HTR-8/SVneo (cell line): ENCODE results near the gene BCOR.

Experiments used
- DNase-seq: peaks from one replicate; pipeline ENCODE4 v3.0.0; 2011; ENCODE audit warnings: low spot score, mixed read lengths; ENCODE audit not compliant: insufficient read length
- FAIRE-seq: peaks from 2 replicates; lab custom pipeline; 2011; peaks lifted over from hg19 to GRCh38; lab: Jason Lieb, UNC

BCOR gene

DNA sequence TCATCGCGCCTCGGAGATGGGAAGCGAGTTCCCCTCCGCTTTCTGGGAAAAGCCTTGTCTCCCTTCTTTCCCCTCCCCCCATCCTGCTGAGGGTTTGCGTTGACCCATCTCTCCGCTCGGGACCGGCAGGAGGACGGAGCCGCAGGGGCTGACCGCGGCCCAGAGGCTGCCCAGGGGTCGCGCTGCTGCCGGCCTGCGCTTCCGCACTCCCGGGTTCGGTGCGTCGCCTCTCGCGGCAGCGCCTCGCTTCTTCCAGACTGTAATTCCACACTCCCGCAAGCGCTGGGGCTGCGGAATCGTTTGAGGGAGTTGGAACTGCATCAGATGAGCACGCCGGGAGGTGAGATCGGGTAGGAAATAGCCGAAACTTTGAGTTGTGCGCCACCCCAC, 88.3 kb downstream of the BCOR start:
- FAIRE-seq (no peak), DNase-seq (no peak)

DNA sequence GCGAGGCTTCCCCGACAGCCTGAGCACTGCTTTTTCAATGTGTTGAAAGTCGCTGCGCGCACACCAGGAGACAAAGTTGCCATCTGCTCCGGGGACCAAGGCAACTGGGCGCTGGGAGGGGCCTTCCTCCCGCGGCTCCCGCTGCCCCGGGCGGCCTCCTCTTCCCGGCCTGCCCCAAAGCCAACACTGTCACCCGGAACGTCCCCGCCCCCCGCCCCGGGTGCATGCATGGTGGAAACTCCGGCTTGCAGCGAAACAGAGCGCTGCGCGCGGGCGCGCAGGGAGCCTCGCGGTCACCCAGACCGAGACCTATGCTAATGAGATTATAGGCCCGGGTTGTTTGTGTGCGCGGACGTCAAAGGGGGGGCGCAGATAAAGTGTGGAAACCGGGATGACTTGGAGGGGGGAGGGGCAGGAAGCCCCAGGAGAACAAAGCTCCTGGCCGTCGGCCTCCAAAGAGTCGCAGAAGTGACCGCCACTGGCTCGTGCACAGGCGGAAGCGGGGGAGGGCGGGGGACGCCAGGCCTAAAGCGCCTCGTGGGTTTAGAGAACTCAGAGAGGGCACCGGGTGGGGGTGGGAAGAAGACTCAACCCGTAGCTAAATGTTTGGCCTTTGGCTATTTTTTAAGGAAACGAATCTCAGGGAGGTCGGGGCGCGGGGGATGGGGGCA, 88.8 kb downstream of the BCOR start:
- no peak for DNase-seq
- no peak for FAIRE-seq

DNA sequence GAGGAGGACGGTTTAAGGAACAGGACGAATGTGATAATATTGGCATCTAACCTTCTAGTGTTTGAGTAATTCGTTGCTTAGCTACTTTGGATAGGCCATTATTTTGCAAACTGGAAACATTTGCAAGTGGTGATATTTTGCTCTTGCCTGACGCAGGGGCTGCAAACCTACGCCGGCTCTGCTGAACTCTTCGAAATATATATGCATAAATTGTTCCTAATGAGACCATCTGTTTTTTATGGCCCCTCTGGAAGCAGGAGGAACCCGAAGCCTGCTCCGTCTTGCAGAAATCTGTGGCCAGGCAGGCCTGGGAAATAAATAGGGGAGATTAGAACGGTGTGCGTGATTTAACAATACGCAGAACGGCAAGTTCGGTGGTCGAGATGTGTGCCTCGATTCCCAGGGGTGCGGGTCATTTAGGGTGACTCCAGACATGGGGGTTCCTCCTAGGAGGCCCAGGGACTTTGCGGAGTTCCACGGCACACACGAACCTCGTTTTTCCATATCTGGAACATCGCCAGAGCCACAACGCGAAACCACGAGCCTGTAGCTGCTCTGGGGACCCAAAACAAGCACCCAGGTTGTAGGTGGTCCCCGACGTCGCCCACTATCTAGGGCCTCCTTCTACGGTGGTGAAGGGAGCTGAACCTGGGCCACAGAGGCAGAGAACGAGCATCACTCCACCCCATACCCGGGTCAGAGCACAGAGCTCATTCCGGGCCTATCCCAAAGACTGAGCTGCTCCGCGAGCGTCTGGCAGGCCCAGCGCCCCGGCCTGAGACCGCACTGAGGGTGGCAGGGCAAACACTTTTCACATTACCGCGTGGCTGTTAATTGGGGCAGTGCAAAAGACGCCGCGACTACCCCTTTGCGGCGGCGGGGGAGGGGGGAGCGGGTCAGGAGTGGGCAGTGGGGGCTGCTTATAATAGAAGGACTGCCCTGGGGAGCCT, 89.7 kb downstream of the BCOR start:
- DNase-seq = no peak
- no peak for FAIRE-seq

DNA sequence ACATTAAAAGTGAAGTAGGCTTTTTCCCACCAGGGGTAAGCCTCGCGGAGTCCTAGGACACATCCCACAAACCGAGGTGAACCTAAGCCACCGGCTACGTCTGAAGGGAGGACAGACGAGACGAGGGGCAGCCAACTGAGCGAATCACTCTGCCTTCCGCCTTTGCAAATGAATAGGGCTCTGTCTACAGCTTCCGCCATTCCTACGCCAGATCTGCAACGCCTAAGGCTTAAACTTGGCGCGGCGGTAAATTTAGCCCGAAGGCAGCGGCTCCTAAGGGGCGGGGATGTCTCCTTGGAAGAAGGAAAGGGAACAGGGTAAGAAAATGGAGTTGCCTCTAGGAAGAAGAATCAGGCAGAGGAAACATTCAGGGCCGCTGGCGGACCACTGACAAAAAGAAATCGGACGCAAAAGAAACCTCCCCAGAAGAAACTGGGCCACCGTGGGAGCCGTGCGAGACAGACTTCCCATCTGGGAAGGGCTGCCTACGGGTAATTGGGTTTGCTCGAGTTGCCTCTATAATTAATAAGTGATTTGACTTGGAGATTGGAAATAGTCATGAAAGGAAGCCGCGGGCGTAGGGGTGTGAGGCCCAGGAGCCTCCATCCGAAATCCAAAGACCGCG, 90.5 kb downstream of the BCOR start:
- DNase-seq (no peak), FAIRE-seq (no peak)

DNA sequence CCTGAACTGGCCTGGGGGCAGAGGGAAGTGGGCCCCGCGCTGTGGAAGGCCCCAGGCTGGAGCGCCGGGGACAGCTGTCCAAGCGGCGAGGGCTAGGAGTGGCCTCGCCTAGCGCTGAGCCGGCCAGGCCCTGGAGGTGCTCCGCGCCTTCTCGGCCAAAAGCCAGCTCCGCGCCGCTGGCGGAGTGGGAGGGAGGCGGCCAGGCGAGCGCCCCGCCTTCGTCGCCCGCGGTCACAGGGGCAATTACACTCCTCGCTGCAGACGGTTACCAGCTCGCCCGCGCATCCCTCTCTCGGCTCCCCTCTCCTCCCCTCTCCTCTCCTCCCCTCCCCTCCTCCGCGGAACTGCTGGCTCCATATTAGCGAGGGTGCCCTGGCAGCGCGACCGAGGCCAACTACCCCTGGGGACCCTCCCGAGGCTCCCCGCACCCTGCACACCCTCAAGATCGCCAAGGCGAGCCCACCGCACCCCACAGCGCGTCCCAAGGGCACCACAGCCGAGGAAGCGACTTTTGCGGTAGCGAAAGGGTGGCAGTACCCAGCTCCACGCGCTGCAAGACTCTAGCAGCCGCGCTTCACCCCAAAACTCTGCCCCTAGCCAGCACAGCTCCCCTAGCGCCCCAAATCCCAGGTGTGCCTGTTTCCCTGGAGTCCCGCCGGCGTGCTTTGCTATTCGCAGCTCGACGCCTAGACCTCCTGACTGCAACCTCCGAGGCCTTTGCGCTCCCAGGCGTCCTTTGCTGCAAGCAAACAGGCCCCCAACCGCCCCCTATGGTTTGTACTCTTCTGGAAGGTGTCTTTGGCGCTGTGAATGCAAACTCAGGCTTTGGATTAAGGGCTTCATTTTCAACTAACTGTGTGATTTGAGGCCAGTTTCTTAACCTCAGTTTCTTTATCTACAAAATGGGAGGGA, 91.4 kb downstream of the BCOR start:
- no peak for FAIRE-seq
- DNase-seq = no peak

DNA sequence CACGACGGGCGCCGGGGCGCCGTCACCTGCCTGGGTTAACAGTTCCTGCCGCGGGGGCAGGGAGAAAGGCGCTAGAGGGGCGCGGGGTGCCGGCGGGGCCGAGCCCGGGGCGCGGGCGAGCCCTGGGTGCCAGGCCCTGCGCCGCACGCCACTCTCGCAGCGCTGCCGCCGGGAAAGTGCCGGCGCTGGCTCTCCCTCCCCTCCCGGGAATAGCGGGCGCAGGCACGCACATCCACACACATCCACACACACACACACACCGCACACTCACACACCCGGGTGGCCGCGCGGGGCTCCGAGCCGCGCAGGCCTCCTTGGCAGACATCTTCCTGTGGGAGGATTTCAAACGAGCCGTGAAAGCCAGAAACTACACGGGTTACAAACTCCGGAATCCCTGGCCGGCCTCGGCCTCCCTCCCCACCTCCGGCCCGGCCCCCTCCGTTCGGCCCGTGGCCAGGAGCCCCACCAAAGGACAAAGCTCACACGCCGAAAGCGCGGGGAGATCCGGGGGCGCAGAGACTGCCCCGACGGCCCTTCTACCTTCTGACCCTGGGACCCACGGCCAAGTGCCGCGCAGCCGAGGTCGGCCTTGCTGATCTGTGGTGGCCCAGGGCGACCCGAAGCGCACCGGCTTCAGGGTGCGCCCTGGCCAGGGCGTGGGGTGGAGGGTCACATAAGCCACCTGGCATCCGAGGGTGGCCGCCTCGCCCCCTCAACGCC, 92.3 kb downstream of the BCOR start:
- DNase-seq (no peak), FAIRE-seq (no peak)

DNA sequence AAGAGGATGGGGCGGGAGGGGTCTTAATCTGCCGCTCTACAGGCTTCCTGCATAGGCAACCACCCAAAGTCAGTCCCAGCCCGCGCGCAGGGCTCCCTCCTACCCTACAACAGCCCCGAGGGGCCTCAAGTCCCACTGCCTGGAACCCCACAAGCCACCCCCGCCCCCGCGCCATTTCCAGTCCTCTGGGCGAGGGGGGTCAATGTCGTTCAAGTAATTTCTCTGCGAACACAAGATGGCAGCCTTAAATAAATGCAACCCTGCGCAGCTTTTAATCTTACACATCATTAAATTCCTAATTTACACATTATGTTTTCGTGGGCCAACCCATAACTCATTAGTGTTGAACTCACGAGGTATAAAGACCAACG, 92.9 kb downstream of the BCOR start:
- no peak for DNase-seq
- FAIRE-seq = no peak

DNA sequence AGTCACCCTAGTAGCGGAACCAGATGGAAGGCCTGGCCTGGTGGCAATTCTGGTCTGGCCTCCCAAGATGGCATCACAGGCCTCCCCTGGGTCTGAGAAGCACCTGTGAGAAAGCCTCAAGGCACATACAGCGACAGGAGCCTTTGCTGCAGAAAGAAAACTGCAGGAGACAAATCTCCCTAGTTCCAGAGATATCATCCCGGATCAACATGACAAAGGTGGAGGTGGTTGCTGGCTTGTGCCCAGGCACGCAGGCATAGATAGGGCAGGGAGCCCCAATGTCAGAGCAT, 93.6 kb downstream of the BCOR start:
- no peak for FAIRE-seq

DNA sequence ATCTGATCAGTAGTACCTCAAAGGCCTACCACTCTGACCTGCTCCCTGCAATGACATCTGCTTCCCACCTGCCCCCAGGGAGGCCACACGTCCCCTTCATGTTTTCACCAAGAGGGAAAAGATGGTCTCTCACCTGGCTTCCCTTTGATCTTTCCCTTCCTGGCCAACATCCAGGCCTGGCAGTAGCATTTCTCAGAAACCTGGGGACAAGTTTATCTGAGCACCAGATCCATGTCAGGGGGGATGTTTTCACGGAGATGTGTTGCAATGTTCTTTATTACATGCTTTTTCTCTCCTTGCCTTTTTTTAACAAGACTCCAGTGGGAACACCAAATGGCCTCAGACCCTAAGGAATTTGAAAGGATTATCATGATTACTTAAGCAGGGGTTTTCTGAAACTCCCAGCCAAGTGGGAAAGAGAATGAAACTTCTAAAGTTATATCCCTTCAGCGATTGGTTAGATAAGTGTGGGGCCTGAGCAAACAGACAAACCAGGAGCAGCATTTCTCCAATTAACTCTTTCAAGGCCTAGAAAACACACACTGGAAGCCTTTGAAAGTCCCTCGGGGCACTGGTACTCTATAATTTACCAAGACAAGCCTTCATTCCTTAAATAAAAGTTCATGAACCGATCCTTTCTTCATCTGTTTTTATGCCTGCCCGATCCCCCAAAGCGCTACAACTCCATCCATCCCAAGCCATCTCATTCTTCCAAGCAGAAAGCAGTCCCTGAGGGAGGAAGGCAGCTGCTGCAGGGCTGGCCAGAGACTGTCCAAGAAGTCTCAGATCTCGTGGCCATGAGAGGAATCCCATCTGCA, 94.1 kb downstream of the BCOR start:
- FAIRE-seq = no peak
- no peak for DNase-seq

More for the DNA sequence above, 93.6 kb downstream of the BCOR start:
- no peak for DNase-seq

DNA sequence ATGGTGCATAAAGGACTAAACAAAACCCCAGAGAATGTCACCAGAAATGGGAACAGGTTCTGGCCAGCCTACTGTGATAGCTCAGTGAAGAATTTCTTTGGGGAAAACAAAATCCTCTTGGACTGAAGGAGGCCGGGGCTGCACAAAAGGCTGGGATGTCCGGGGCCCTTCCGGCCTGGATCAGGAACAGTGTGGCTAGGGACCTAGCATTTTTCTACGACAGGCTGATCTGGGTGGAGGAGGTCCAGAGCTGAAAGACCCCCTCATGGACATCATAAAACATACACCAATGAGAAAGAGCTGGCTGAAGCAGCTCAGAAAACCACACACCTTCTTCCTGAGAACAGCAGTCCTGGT, 94.7 kb downstream of the BCOR start:
- FAIRE-seq (no peak), DNase-seq (no peak)
